C4-2B (cell line): ENCODE results near the gene DYRK1A.
A peak's percentile ranks its signal among the peaks of the same experiment; 100 is the strongest.

Experiments used
- H3K27ac ChIP-seq: fragments of 450-650 bp; 2 replicates; pipeline ENCODE4 v1.5.1; 2017
- ZFX ChIP-seq: fragments of 450-650 bp; IDR thresholded peaks from 2 replicates; pipeline ENCODE4 v1.6.1; 2017
- TF ChIP-seq, protein P1 (sequence below): fragments of 450-650 bp; conservative IDR thresholded peaks from 2 replicates; pipeline ENCODE4 v1.5.1; 2017; ENCODE audit warnings: mild to moderate bottlenecking

DYRK1A gene

GRCh38 chr21:37450445-37450941, 83.9 kb downstream of the DYRK1A start:
- TF ChIP-seq, protein P1, sequence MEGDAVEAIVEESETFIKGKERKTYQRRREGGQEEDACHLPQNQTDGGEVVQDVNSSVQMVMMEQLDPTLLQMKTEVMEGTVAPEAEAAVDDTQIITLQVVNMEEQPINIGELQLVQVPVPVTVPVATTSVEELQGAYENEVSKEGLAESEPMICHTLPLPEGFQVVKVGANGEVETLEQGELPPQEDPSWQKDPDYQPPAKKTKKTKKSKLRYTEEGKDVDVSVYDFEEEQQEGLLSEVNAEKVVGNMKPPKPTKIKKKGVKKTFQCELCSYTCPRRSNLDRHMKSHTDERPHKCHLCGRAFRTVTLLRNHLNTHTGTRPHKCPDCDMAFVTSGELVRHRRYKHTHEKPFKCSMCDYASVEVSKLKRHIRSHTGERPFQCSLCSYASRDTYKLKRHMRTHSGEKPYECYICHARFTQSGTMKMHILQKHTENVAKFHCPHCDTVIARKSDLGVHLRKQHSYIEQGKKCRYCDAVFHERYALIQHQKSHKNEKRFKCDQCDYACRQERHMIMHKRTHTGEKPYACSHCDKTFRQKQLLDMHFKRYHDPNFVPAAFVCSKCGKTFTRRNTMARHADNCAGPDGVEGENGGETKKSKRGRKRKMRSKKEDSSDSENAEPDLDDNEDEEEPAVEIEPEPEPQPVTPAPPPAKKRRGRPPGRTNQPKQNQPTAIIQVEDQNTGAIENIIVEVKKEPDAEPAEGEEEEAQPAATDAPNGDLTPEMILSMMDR: no peak
- no peak for TF ChIP-seq ZFX
- H3K27ac ChIP-seq: no peak overlapping the region

GRCh38 chr21:37451446-37451845, 84.9 kb downstream of the DYRK1A start:
- H3K27ac ChIP-seq: no peak overlapping the region
- no peak for TF ChIP-seq ZFX
- TF ChIP-seq, protein P1: no peak

DNA sequence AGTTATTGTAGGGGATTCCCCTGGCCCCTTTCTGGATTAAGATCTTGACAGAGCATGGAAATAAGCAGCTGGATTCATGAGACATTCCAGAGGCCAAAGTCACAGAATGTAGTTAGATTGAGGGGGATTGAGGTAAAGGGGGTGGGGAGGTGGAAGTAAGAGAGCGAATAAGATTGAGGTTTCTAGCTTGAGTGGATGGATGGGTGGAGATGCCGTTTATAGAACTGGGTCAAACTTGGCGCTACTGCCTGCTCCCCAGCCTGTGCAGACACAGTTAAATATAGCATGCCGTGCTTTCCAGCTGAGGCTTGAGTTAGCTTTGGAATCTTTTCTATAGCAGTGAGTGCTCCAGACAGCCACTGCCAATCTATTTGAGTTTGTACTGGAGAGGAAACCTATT, 85.7 kb downstream of the DYRK1A start:
- TF ChIP-seq, protein P1: no peak
- no peak for TF ChIP-seq ZFX
- no peak overlapping the region for H3K27ac ChIP-seq

DNA sequence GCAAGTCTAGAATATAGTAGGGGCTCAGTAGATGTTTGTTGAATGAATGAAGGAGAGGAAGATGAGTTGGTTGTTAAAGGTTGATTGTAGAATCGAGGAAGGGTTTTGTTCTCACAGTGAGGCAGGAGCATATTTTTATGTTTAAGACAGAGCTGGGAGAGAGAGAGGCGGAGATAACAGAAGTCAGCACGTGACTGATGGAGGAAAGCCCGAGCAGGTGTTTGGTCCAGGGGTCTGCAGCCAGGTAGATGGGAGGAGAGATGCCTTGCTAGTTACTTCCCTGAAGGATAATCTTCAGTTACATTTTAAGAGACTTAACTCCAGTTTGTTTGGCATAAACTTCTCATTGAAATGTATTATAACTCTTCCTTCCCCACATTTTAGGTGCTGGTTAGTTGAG, 86.8 kb downstream of the DYRK1A start:
- no peak for TF ChIP-seq ZFX
- TF ChIP-seq, protein P1: no peak
- no peak overlapping the region for H3K27ac ChIP-seq

DNA sequence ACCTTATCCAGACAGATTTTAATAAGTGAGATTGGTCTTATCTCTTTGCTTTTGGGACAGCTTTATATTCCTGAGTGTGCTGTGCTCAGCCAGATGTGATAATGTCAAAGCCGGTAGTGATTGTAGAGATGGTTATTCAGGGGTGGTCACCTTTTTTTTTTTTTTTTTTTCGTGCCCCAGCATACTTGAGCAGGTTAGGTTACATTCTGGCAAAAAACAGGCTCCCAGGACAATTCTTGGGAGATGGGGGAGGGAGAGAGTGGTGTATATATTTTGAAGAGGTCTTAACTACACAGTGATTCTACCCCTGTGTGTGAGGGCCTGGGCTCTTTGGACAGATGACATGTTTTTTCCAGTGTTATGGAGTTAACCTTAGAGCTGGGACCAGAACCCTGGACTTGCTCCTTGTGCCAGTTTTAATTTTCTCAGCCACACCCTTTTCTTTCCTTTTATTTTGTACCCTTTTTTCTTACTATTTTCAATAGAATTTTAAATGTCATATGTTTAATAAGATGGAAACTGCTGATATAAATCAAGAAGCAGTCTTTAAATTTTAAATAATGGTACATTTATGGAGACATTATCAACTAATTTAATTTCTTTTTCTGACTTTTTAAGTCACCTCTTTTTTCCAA, 88.4 kb downstream of the DYRK1A start:
- peak overlapping the region; percentile 24; the same call in 1 of the 2 replicates for H3K27ac ChIP-seq
- TF ChIP-seq, protein P1: no peak
- no peak for TF ChIP-seq ZFX

GRCh38 chr21:37455504-37455911, 88.9 kb downstream of the DYRK1A start:
- peak overlapping the region; percentile 24; the same call in 1 of the 2 replicates for H3K27ac ChIP-seq
- TF ChIP-seq, protein P1: no peak
- no peak for TF ChIP-seq ZFX

GRCh38 chr21:37458669-37459276, 92.2 kb downstream of the DYRK1A start:
- TF ChIP-seq ZFX: no peak
- TF ChIP-seq, protein P1: no peak
- peak overlapping the region; percentile 63 for H3K27ac ChIP-seq
